Left lung (tissue), 10 donors: ENCODE results near the gene FTCDNL1. TPM values are rescaled to one million over a fixed set of nuclear protein-coding genes. Genes with fewer than 3 reads are reported as not detected.

Experiments used
- ATAC-seq: fragments of 200-7000 bp; cut with Tn5 transposase; one replicate; pipeline ENCODE4 v1.9.1; 2020; ENCODE audit warnings: moderate library complexity
- DNase-seq, 4 donors: peaks; one replicate each; pipeline ENCODE4 v3.0.0-alpha.2; 2013 to 2020
- H3K27ac ChIP-seq, 2 donors: fragments of 200-600 bp; sonication (generic) in 1 of 2; one replicate each; pipeline versions ENCODE4 v1.5.0 to v1.8.0; 2020 to 2021
- H3K27me3 ChIP-seq, 2 donors: fragments of 200-600 bp; sonication (generic) in 1 of 2; one replicate each; pipeline versions ENCODE4 v1.5.0 to v1.8.0; 2020 to 2021
- H3K36me3 ChIP-seq, 2 donors: fragments of 200-600 bp; sonication (generic) in 1 of 2; one replicate each; pipeline versions ENCODE4 v1.5.0 to v1.8.0; 2020 to 2021
- H3K4me1 ChIP-seq, 2 donors: fragments of 200-600 bp; one replicate each; pipeline ENCODE4 v1.8.0; 2021
- H3K4me3 ChIP-seq, 2 donors: fragments of 200-600 bp; sonication (generic) in 1 of 2; one replicate each; pipeline versions ENCODE4 v1.5.0 to v1.8.0; 2020 to 2021; ENCODE audit warnings: mild to moderate bottlenecking in 1 of 2
- H3K9me3 ChIP-seq, 2 donors: fragments of 200-600 bp; sonication (generic) in 1 of 2; one replicate each; pipeline versions ENCODE4 v1.5.0 to v1.8.0; 2020 to 2021
- intact Hi-C, 2 donors: fragments of 100-400 bp; cut with DNase I; formaldehyde crosslinking; loops; one replicate each; pipeline versions ENCODE4 v1.11.2 to v1.14.2; 2022
- polyA plus RNA-seq, 6 donors: library from polyadenylated mRNA; unstranded; fragments of 120-200 nt; gene quantifications; one replicate each; pipeline ENCODE4 v1.2.1, GENCODE V29; 2013; ENCODE audit not compliant: insufficient read length in 6 of 6
- total RNA-seq, 2 donors: library from RNA; stranded (reverse); fragmentation: NEBNext Ultra II Directional; extraction: Animal tissue kit (Norgen Biotek cat#: 25700); gene quantifications; one replicate each; pipeline ENCODE4 v1.2.1, GENCODE V29; 2021
- TF ChIP-seq, protein P1 (sequence below), 2 donors: fragments of 200-600 bp; sonication (generic) in 1 of 2; IDR thresholded peaks; one replicate each; pipeline versions ENCODE4 v1.5.0 to v1.8.0; 2021; ENCODE audit warnings: antibody characterized with exemption in 2 of 2
- donor health status: DM: no; HTN: yes; CAD: no.
- donor health status: DM: no; HTN: no; CAD: no.

FTCDNL1 gene
- total and polyA plus RNA-seq, 8 donors, result 0.09 to 3.5 (median 0.34) TPM

DNA sequence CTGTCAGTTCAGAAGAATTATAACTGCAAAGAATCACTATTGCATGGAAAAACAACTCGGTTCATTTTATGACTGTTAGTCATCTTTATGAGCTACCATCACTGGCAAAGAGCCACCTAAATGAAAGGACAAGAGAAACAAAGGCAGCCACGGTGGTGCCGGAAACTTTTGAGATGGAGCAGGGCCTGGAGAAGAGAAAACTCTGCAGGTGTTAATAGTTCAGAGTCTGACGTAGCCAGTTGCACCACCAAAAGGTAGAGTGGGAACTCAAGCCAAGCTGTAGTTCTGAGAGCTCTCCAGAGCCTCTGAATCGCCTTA is 110.9 kb downstream of the FTCDNL1 start:
- intact Hi-C loops, result no loop called here
- TF ChIP-seq, protein P1, sequence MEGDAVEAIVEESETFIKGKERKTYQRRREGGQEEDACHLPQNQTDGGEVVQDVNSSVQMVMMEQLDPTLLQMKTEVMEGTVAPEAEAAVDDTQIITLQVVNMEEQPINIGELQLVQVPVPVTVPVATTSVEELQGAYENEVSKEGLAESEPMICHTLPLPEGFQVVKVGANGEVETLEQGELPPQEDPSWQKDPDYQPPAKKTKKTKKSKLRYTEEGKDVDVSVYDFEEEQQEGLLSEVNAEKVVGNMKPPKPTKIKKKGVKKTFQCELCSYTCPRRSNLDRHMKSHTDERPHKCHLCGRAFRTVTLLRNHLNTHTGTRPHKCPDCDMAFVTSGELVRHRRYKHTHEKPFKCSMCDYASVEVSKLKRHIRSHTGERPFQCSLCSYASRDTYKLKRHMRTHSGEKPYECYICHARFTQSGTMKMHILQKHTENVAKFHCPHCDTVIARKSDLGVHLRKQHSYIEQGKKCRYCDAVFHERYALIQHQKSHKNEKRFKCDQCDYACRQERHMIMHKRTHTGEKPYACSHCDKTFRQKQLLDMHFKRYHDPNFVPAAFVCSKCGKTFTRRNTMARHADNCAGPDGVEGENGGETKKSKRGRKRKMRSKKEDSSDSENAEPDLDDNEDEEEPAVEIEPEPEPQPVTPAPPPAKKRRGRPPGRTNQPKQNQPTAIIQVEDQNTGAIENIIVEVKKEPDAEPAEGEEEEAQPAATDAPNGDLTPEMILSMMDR (IDR thresholded peaks at IDR 0.05), result peak in 1 of 2 donors; percentile 57
- DNase-seq (no peak), ATAC-seq (no peak)
- H3K27ac ChIP-seq, result no peak overlapping the region
- peaks cover 0 to 15% of the 10 kb centered on the region in 2 donors for H3K27me3 ChIP-seq
- no peak overlapping the region for H3K4me3 ChIP-seq
- no peaks in the 10 kb centered on the region for H3K36me3 ChIP-seq
- no peaks in the 10 kb centered on the region for H3K9me3 ChIP-seq
- peaks cover 11 to 23% of the 10 kb centered on the region in 2 donors for H3K4me1 ChIP-seq

DNA sequence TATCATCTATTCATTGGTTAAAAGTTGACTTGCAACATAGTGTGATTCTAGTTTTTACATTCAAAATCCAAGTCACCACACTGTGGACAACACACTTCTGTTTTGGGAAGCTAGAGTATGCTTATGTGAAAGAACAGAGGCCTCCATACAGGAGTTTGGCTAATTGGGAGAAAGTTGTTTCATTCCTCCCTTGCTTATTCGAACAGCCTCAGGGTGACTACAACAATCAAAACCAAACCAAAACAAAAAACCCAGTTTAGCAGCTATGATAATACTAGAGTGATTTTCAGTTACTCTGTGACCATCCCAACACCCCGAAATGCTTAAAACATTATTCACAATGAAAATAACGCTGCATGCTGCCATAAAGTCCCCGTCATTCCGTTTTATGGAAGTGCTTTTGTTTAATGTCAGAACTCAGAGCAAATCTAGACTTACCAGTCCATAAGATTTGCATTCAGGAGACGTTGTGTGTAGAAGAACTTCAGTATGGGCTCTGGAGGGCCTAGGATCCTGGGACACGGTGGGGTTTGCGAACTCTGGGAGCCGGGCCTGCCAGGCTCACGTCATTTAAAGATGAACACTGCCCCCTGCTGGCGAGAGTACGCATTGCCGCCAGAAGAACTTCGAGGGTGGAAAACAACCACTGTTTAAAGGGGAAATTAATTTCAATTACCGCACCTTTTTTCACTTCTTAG is 111.4 kb downstream of the FTCDNL1 start:
- TF ChIP-seq, protein P1 (IDR thresholded peaks at IDR 0.05), result peak; percentile 92 to 93
- intact Hi-C loops, result no loop called here
- DNase-seq (peak; percentile 57 to 81 (median 69)), ATAC-seq (peak; percentile 91)
- Histone ChIP-seq H3K9me3 (no peaks in the 10 kb centered on the region), H3K4me1 (peaks cover 11 to 23% of the 10 kb centered on the region in 2 donors), H3K27ac (peak overlapping the region in 1 of 2 donors; percentile 55), H3K36me3 (no peaks in the 10 kb centered on the region), H3K27me3 (peaks cover 0 to 15% of the 10 kb centered on the region in 2 donors), H3K4me3 (no peak overlapping the region)

DNA sequence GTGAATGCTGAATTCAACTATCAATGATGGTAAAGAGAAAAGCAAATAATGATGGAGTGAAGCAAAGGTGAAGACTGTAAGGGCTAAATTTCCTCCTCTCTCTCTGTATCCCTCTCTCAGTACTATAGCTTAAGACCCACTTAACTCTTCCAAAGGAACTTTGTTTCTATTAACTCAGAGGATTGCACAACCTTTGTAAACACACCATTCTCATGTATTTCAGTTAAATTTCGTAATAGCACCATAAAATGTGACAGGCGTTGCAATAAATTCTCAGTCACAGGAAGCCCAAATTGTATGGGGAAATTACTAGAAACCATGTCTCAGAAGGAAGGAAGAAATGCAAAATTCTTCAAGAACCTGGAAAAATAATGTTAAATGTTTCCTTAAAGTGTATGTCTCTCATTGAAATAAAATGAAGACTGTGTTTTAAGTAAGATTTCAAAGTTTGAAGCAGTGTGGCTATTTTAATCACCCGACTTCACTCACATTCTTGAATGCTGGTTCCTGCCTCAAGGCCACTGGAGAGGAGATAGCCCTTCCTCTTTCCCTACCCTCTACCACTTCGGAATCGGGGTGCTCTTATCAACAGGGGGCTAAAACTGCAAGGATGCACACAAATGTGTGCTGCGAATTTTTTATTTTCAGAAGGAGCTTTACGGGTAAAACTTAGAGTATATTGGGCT is 112.1 kb downstream of the FTCDNL1 start:
- Histone ChIP-seq H3K27me3 (peaks cover 0 to 15% of the 10 kb centered on the region in 2 donors), H3K4me3 (no peak overlapping the region), H3K36me3 (no peaks in the 10 kb centered on the region), H3K4me1 (peaks cover 11 to 23% of the 10 kb centered on the region in 2 donors), H3K9me3 (no peaks in the 10 kb centered on the region), H3K27ac (peak overlapping the region in 1 of 2 donors; percentile 55)
- ATAC-seq (peak; percentile 85), DNase-seq (peak in 2 of 4 donors; percentile 80 to 86)
- intact Hi-C loops, result no loop called here
- TF ChIP-seq, protein P1 (IDR thresholded peaks at IDR 0.05), result no peak

DNA sequence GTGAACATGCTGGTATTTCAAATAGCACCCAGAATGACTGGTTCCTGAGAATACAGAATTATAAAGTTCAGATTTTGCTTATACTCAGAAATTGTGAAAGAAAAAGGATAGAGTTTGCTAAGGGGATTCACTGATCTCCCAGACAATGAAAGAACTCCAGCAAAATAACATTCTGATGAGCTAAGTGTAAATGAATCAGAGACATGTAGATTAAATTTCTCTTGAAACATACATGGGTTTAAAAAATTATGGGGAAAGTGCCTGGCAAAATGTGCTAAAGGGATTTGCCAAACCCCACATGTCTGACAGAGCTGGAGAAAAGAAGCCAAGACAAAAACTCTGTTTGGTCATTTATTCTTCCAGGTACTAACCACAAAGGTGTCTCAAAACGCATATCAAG is 116.3 kb downstream of the FTCDNL1 start:
- Histone ChIP-seq H3K4me1 (peaks cover 6 to 17% of the 10 kb centered on the region in 2 donors), H3K36me3 (no peaks in the 10 kb centered on the region), H3K4me3 (no peak overlapping the region), H3K27ac (no peak overlapping the region), H3K27me3 (peaks cover 0 to 7% of the 10 kb centered on the region in 2 donors), H3K9me3 (no peaks in the 10 kb centered on the region)
- ATAC-seq (no peak), DNase-seq (no peak)
- intact Hi-C loops, result no loop called here
- TF ChIP-seq, protein P1 (IDR thresholded peaks at IDR 0.05), result no peak

DNA sequence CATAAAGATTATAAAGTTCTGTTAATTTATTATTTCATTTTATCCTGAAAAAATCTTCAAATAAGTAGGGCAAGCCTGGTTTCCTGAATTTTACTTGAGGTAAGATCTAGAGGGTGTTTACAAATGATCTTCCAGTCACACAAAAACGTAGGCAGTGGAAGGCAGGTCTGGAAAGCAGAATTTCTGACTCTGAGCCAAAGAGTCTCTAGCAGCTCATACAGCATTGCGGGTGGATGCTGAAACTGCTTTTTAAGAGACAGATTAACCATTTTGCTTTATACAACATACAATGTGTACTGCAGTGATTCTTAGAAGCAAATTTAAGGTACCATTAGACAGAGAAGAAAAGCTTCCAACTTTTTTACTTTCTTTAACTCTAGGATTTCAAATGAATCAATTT is 117.0 kb downstream of the FTCDNL1 start:
- no peak overlapping the region for H3K4me3 ChIP-seq
- no peaks in the 10 kb centered on the region for H3K9me3 ChIP-seq
- TF ChIP-seq, protein P1 (IDR thresholded peaks at IDR 0.05), result no peak
- ATAC-seq, result no peak
- peaks cover 0 to under 1% of the 10 kb centered on the region in 2 donors for H3K27me3 ChIP-seq
- no peak overlapping the region for H3K27ac ChIP-seq
- no peak for DNase-seq
- H3K36me3 ChIP-seq, result no peaks in the 10 kb centered on the region
- peaks cover under 1 to 10% of the 10 kb centered on the region in 2 donors for H3K4me1 ChIP-seq
- intact Hi-C loops, result no loop called here
